Loucy (cell line): ENCODE measurements around the gene KRTAP10-10.
"Not testable (repeated sequence)": the region's sequence is repeated elsewhere in the genome, so short reads cannot be mapped to it uniquely, and the experiment has no call there.

ENCODE experiments used
- EZH2phosphoT487 ChIP-seq: fragments of 200-600 bp; IDR thresholded peaks from 2 replicates; pipeline ENCODE4 v1.6.1; 2018; ENCODE audit warnings: antibody characterized with exemption, mild to moderate bottlenecking, moderate library complexity, borderline replicate concordance
- TF ChIP-seq, protein P1 (sequence below): fragments of 200-600 bp; sonication (generic); conservative IDR thresholded peaks from 2 replicates; pipeline ENCODE4 v1.5.1; 2014; ENCODE audit warnings: mild to moderate bottlenecking, antibody characterized with exemption, low read length

DNA sequence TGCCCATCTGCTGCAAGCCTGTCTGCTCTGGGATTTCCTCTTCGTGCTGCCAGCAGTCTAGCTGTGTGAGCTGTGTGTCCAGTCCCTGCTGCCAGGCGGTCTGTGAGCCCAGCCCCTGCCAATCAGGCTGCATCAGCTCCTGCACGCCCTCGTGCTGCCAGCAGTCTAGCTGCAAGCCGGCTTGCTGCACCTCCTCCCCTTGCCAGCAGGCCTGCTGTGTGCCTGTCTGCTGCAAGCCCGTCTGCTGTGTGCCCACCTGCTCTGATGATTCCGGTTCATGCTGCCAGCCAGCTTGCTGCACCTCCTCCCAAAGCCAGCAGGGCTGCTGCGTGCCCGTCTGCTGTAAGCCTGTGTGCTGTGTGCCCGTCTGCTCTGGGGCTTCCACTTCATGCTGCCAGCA, 36.1 kb upstream of the KRTAP10-10 start:
- TF ChIP-seq, protein P1, sequence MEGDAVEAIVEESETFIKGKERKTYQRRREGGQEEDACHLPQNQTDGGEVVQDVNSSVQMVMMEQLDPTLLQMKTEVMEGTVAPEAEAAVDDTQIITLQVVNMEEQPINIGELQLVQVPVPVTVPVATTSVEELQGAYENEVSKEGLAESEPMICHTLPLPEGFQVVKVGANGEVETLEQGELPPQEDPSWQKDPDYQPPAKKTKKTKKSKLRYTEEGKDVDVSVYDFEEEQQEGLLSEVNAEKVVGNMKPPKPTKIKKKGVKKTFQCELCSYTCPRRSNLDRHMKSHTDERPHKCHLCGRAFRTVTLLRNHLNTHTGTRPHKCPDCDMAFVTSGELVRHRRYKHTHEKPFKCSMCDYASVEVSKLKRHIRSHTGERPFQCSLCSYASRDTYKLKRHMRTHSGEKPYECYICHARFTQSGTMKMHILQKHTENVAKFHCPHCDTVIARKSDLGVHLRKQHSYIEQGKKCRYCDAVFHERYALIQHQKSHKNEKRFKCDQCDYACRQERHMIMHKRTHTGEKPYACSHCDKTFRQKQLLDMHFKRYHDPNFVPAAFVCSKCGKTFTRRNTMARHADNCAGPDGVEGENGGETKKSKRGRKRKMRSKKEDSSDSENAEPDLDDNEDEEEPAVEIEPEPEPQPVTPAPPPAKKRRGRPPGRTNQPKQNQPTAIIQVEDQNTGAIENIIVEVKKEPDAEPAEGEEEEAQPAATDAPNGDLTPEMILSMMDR: not testable (repeated sequence)
- not testable (repeated sequence) for TF ChIP-seq EZH2phosphoT487
